H9 (cell line): ENCODE results near the gene FUT9. TPM values are rescaled to one million over a fixed set of nuclear protein-coding genes. Genes with fewer than 3 reads are reported as not detected.

Experiments
- DNase-seq: peaks from one replicate; pipeline ENCODE4 v3.0.0-alpha.2; 2017
- H2AFZ ChIP-seq: one replicate; pipeline ENCODE4 v1.6.1; 2013; ENCODE audit warnings: mild to moderate bottlenecking, low read length, control low read depth, moderate library complexity
- H2AK5ac ChIP-seq: 2 replicates; pipeline ENCODE4 v1.6.1; 2013; ENCODE audit warnings: low read length, control low read depth, mixed read lengths; ENCODE audit not compliant: insufficient read length
- H2BK120ac ChIP-seq: one replicate; pipeline ENCODE4 v1.6.1; 2013; ENCODE audit warnings: low read depth, mild to moderate bottlenecking, low read length, control low read depth, inconsistent platforms; ENCODE audit not compliant: poor library complexity, severe bottlenecking
- H2BK12ac ChIP-seq: 2 replicates; pipeline ENCODE4 v1.6.1; 2013; ENCODE audit warnings: low read length, control low read depth, mixed read lengths, low read depth; ENCODE audit not compliant: insufficient read length
- H2BK15ac ChIP-seq: 2 replicates; pipeline ENCODE4 v1.6.1; 2013; ENCODE audit warnings: low read depth, low read length, control low read depth
- H2BK20ac ChIP-seq: one replicate; pipeline ENCODE4 v1.6.1; 2013; ENCODE audit warnings: low read depth, mild to moderate bottlenecking, low read length, control low read depth, inconsistent platforms; ENCODE audit not compliant: poor library complexity, severe bottlenecking
- H2BK5ac ChIP-seq: 2 replicates; pipeline ENCODE4 v1.6.1; 2013; ENCODE audit warnings: low read length, control low read depth, mixed read lengths; ENCODE audit not compliant: insufficient read length
- H3K14ac ChIP-seq: 2 replicates; pipeline ENCODE4 v1.6.1; 2013; ENCODE audit warnings: low read length, control low read depth; ENCODE audit not compliant: insufficient read depth
- H3K18ac ChIP-seq: 2 replicates; pipeline ENCODE4 v1.6.1; 2013; ENCODE audit warnings: low read depth, mild to moderate bottlenecking, mixed read lengths, low read length, control low read depth; ENCODE audit not compliant: insufficient read length
- H3K23ac ChIP-seq: 2 replicates; pipeline ENCODE4 v1.6.1; 2013; ENCODE audit warnings: low read length, control low read depth, mixed read lengths, low read depth; ENCODE audit not compliant: insufficient read length
- H3K23me2 ChIP-seq: 2 replicates; pipeline ENCODE4 v1.6.1; 2013; ENCODE audit warnings: low read depth, mild to moderate bottlenecking, mixed read lengths, low read length, control low read depth; ENCODE audit not compliant: insufficient read length, poor library complexity, severe bottlenecking
- H3K27ac ChIP-seq: 2 replicates; pipeline ENCODE4 v1.5.1; 2013; ENCODE audit warnings: low read length, control low read depth, mixed read lengths, low read depth; ENCODE audit not compliant: insufficient read length
- H3K27me3 ChIP-seq: 2 replicates; pipeline ENCODE4 v1.6.1; 2013; ENCODE audit warnings: low read length, control low read depth, inconsistent platforms; ENCODE audit not compliant: insufficient read depth
- H3K4ac ChIP-seq: 2 replicates; pipeline ENCODE4 v1.6.1; 2013; ENCODE audit warnings: low read depth, mild to moderate bottlenecking, control low read depth, inconsistent platforms, low read length, moderate library complexity
- H3K4me1 ChIP-seq: 2 replicates; pipeline ENCODE4 v1.6.1; 2013; ENCODE audit warnings: low read length, control low read depth, inconsistent platforms; ENCODE audit not compliant: insufficient read depth
- H3K4me2 ChIP-seq: 2 replicates; pipeline ENCODE4 v1.6.1; 2013; ENCODE audit warnings: low read length, control low read depth, mixed read lengths; ENCODE audit not compliant: insufficient read length, insufficient read depth
- H3K56ac ChIP-seq: 2 replicates; pipeline ENCODE4 v1.6.1; 2013; ENCODE audit warnings: low read depth, mild to moderate bottlenecking, mixed read lengths, low read length, control low read depth; ENCODE audit not compliant: insufficient read length
- H3K79me1 ChIP-seq: 2 replicates; pipeline ENCODE4 v1.6.1; 2013; ENCODE audit warnings: low read depth, mild to moderate bottlenecking, moderate library complexity, low read length, control low read depth, inconsistent platforms; ENCODE audit not compliant: insufficient read depth, poor library complexity, severe bottlenecking
- H3K79me2 ChIP-seq: 2 replicates; pipeline ENCODE4 v1.6.1; 2013; ENCODE audit warnings: low read length, control low read depth, inconsistent platforms; ENCODE audit not compliant: insufficient read depth
- H3K9ac ChIP-seq: 2 replicates; pipeline ENCODE4 v1.6.1; 2013; ENCODE audit warnings: low read length, control low read depth, mixed read lengths; ENCODE audit not compliant: insufficient read length; ENCODE audit errors: extremely low read depth
- H3K9me3 ChIP-seq: one replicate; pipeline ENCODE4 v1.6.1; 2013; ENCODE audit warnings: low read depth, low read length, inconsistent platforms; ENCODE audit not compliant: control insufficient read depth
- H3T11ph ChIP-seq: one replicate; pipeline ENCODE4 v1.6.1; 2013; ENCODE audit warnings: mild to moderate bottlenecking, low read length, control low read depth, inconsistent platforms
- H4K20me1 ChIP-seq: one replicate; pipeline ENCODE4 v1.6.1; 2013; ENCODE audit not compliant: control insufficient read depth, insufficient read length, insufficient read depth
- H4K5ac ChIP-seq: 2 replicates; pipeline ENCODE4 v1.6.1; 2013; ENCODE audit warnings: low read depth, mild to moderate bottlenecking, mixed read lengths, low read length, control low read depth; ENCODE audit not compliant: insufficient read length
- H4K8ac ChIP-seq: replicated peaks from 2 replicates; pipeline ENCODE4 v1.6.1; 2013; ENCODE audit warnings: low read length, control low read depth, mixed read lengths, low read depth; ENCODE audit not compliant: insufficient read length
- H4K91ac ChIP-seq: 2 replicates; pipeline ENCODE4 v1.6.1; 2013; ENCODE audit warnings: low read depth, mild to moderate bottlenecking, moderate library complexity, mixed read lengths, low read length, control low read depth; ENCODE audit not compliant: insufficient read length
- H3K27ac Mint-ChIP-seq, 3 experiments: 2 replicates in 2 of 3; 3 replicates in 1 of 3; pipeline ENCODE4 v1.8.0; 2020 to 2021; ENCODE audit warnings: mixed read lengths in 3 of 3, mild to moderate bottlenecking in 1 of 3, moderate library complexity in 1 of 3
- H3K27me3 Mint-ChIP-seq: 2 replicates; pipeline ENCODE4 v1.8.0; 2021; ENCODE audit warnings: low read depth, mild to moderate bottlenecking, moderate library complexity, mixed read lengths
- H3K36me3 Mint-ChIP-seq, 3 experiments: 2 replicates in 2 of 3; 3 replicates in 1 of 3; pipeline ENCODE4 v1.8.0; 2020 to 2021; ENCODE audit warnings: low read depth in 3 of 3, mixed read lengths in 3 of 3; ENCODE audit not compliant: insufficient read depth in 1 of 3
- H3K4me1 Mint-ChIP-seq, 2 experiments: 2 replicates each; pipeline ENCODE4 v1.8.0; 2020; ENCODE audit warnings: mixed read lengths in 2 of 2
- H3K4me3 Mint-ChIP-seq, 2 experiments: 2 replicates in 1 of 2; 3 replicates in 1 of 2; pipeline ENCODE4 v1.8.0; 2020 to 2021; ENCODE audit warnings: mild to moderate bottlenecking in 2 of 2, mixed read lengths in 2 of 2, moderate library complexity in 1 of 2
- H3K9me3 Mint-ChIP-seq, 2 experiments: 2 replicates in 1 of 2; 3 replicates in 1 of 2; pipeline ENCODE4 v1.8.0; 2020; ENCODE audit warnings: mild to moderate bottlenecking in 2 of 2, mixed read lengths in 2 of 2, moderate library complexity in 1 of 2
- WGBS: extraction: QIAGEN DNeasy Blood & Tissue Kit; methylation state at CpG from one replicate; pipeline ENCODE4 v1.1.7; 2013; ENCODE audit warnings: missing lambda C conversion rate, low lambda C conversion rate, mixed read lengths; ENCODE audit not compliant: insufficient read length; ENCODE audit errors: extremely low coverage; 5-methylcytosine and 5-hydroxymethylcytosine counted together
- total RNA-seq: library from RNA; stranded (reverse); gene quantifications from 2 replicates; pipeline ENCODE4 v1.2.1, GENCODE V29; 2021
- TF ChIP-seq, protein P1 (sequence below): fragments of 200-600 bp; sonication (generic); conservative IDR thresholded peaks from 3 replicates; pipeline ENCODE4 v1.8.0; 2021; ENCODE audit warnings: antibody characterized with exemption, mild to moderate bottlenecking

The FUT9 gene
- total RNA-seq, 1 experiment from 2014 or later, result 1.6 TPM

DNA sequence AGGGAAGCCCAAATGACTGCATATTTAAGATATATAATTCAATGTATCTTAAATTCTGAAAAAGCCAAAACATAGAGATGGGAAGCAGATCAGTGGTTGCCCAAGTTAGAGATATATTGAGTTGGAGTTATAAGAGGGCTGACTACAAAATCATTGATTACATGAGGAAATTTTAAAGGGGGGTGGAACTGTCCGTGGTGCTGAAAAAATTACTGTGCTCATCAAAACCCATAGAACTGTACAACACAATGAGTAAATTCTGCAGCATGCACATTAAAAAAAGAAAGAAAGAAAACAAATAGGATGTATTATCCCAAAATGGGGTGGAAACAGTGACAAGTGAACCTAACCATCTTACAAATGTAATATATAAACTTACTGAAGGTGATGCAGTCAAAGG, 100.9 kb downstream of the FUT9 start:
- H3K27ac Mint-ChIP-seq, result no peak overlapping the region
- H2BK120ac ChIP-seq, result no peak overlapping the region
- no peak overlapping the region for H3K4ac ChIP-seq
- no peak overlapping the region for H3K23ac ChIP-seq
- no peaks in the 10 kb centered on the region for H3K4me1 Mint-ChIP-seq
- no CpG with 5 or more reads among the region's 1 CpG for WGBS
- no peak overlapping the region for H4K5ac ChIP-seq
- H3K4me2 ChIP-seq, result no peak overlapping the region
- H3T11ph ChIP-seq, result no peak overlapping the region
- no peak overlapping the region for H3K56ac ChIP-seq
- no peaks in the 10 kb centered on the region for H4K20me1 ChIP-seq
- no peaks in the 10 kb centered on the region for H3K23me2 ChIP-seq
- DNase-seq, result no peak
- H2BK12ac ChIP-seq, result no peak overlapping the region
- no peak overlapping the region for H2BK20ac ChIP-seq
- H2BK15ac ChIP-seq, result no peak overlapping the region
- no peak overlapping the region for H2BK5ac ChIP-seq
- H3K79me1 ChIP-seq, result no peaks in the 10 kb centered on the region
- no peaks in the 10 kb centered on the region for H3K9me3 Mint-ChIP-seq
- no peaks in the 10 kb centered on the region for H3K27me3 Mint-ChIP-seq
- H3K4me3 Mint-ChIP-seq, result no peak overlapping the region
- H3K27ac ChIP-seq, result no peak overlapping the region
- H2AFZ ChIP-seq, result no peak overlapping the region
- TF ChIP-seq, protein P1, sequence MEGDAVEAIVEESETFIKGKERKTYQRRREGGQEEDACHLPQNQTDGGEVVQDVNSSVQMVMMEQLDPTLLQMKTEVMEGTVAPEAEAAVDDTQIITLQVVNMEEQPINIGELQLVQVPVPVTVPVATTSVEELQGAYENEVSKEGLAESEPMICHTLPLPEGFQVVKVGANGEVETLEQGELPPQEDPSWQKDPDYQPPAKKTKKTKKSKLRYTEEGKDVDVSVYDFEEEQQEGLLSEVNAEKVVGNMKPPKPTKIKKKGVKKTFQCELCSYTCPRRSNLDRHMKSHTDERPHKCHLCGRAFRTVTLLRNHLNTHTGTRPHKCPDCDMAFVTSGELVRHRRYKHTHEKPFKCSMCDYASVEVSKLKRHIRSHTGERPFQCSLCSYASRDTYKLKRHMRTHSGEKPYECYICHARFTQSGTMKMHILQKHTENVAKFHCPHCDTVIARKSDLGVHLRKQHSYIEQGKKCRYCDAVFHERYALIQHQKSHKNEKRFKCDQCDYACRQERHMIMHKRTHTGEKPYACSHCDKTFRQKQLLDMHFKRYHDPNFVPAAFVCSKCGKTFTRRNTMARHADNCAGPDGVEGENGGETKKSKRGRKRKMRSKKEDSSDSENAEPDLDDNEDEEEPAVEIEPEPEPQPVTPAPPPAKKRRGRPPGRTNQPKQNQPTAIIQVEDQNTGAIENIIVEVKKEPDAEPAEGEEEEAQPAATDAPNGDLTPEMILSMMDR, result no peak
- H3K18ac ChIP-seq, result no peak overlapping the region
- H4K8ac ChIP-seq, result no peak overlapping the region
- H3K9ac ChIP-seq, result no peak overlapping the region
- H3K27me3 ChIP-seq, result no peaks in the 10 kb centered on the region
- H3K9me3 ChIP-seq, result no peaks in the 10 kb centered on the region
- H3K36me3 Mint-ChIP-seq, result no peaks in the 10 kb centered on the region
- H4K91ac ChIP-seq, result no peak overlapping the region
- H3K4me1 ChIP-seq, result no peaks in the 10 kb centered on the region
- no peak overlapping the region for H2AK5ac ChIP-seq
- no peaks in the 10 kb centered on the region for H3K79me2 ChIP-seq
- no peak overlapping the region for H3K14ac ChIP-seq
